ENCODE data around the gene AOPEP. TPM values are rescaled to one million over a fixed set of nuclear protein-coding genes. Genes with fewer than 3 reads are reported as not detected.
A peak's percentile ranks its signal among the peaks of the same experiment; 100 is the strongest.

Gene AOPEP
- total and polyA plus RNA-seq, 2 of the 13 experiments (the other 11 are each of a cell fraction or from before 2014, with no cell fraction given), result 22.2 to 41.6 TPM

GRCh38 chr9:94746541-94747370 lies 20.3 kb downstream of the AOPEP start (continued):
- TF ChIP-seq, protein P1, sequence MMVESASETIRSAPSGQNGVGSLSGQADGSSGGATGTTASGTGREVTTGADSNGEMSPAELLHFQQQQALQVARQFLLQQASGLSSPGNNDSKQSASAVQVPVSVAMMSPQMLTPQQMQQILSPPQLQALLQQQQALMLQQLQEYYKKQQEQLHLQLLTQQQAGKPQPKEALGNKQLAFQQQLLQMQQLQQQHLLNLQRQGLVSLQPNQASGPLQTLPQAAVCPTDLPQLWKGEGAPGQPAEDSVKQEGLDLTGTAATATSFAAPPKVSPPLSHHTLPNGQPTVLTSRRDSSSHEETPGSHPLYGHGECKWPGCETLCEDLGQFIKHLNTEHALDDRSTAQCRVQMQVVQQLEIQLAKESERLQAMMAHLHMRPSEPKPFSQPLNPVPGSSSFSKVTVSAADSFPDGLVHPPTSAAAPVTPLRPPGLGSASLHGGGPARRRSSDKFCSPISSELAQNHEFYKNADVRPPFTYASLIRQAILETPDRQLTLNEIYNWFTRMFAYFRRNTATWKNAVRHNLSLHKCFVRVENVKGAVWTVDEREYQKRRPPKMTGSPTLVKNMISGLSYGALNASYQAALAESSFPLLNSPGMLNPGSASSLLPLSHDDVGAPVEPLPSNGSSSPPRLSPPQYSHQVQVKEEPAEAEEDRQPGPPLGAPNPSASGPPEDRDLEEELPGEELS (CRISPR knock-in tag; IDR thresholded peaks at IDR 0.05), result peak; percentile 72
- TF ChIP-seq FOXP1 (IDR thresholded peaks at IDR 0.05) (no peak), FOXP1 (CRISPR knock-in tag; IDR thresholded peaks at IDR 0.05) (peak; percentile 57; the same call in 1 of the 2 replicates), SP5 (CRISPR knock-in tag; IDR thresholded peaks at IDR 0.05; ENCODE audit: borderline replicate concordance, low read depth) (peak; percentile 65; the same call in 1 of the 2 replicates), PHF8 (CRISPR knock-in tag; IDR thresholded peaks at IDR 0.05) (no peak), WIZ (CRISPR knock-in tag; IDR thresholded peaks at IDR 0.05) (no peak), TBL1XR1 (IDR thresholded peaks at IDR 0.05; ENCODE audit: borderline replicate concordance, low read length, partially characterized antibody) (no peak), NR3C1 (CRISPR knock-in tag; IDR thresholded peaks at IDR 0.05) (no peak), ZFP82 (CRISPR knock-in tag; IDR thresholded peaks at IDR 0.05; ENCODE audit: borderline replicate concordance) (0 out of 2 replicates have a peak, but pooled peaks have one; percentile 59), PITX1 (CRISPR knock-in tag; IDR thresholded peaks at IDR 0.05) (peak; percentile 67; the same call in 1 of the 2 replicates), ISL2 (CRISPR knock-in tag; IDR thresholded peaks at IDR 0.05) (peak; percentile 50; the same call in 1 of the 2 replicates), GFI1 (CRISPR knock-in tag; IDR thresholded peaks at IDR 0.05; ENCODE audit: borderline replicate concordance) (peak; percentile 73; the same call in 1 of the 2 replicates), NFKB2 (CRISPR knock-in tag; IDR thresholded peaks at IDR 0.05; ENCODE audit: borderline replicate concordance) (no peak), SATB2 (CRISPR knock-in tag; IDR thresholded peaks at IDR 0.05) (no peak), GATA4 (IDR thresholded peaks at IDR 0.05; ENCODE audit: borderline replicate concordance, low read depth) (peak; percentile 55; the same call in 1 of the 2 replicates), SAP130 (CRISPR knock-in tag; IDR thresholded peaks at IDR 0.05; ENCODE audit: low read depth) (peak; percentile 14; the same call in 1 of the 2 replicates), HDAC1 (CRISPR knock-in tag; IDR thresholded peaks at IDR 0.05) (peak; percentile 41), HHEX (CRISPR knock-in tag; IDR thresholded peaks at IDR 0.05) (peak; percentile 38; the same call in 1 of the 2 replicates), HNF4A (CRISPR knock-in tag; IDR thresholded peaks at IDR 0.05) (peak; percentile 38; the same call in 1 of the 2 replicates), HDAC2 (CRISPR knock-in tag; IDR thresholded peaks at IDR 0.05) (0 out of 2 replicates have a peak, but pooled peaks have one; percentile 17), FOXA1 (IDR thresholded peaks at IDR 0.05) (no peak), FOXA1 (CRISPR knock-in tag; IDR thresholded peaks at IDR 0.05) (peak; percentile 36), ZNF790 (CRISPR knock-in tag; IDR thresholded peaks at IDR 0.05; ENCODE audit: borderline replicate concordance) (no peak), FOXJ3 (CRISPR knock-in tag; IDR thresholded peaks at IDR 0.05; ENCODE audit: borderline replicate concordance) (0 out of 2 replicates have a peak, but pooled peaks have one; percentile 28)
- TF ChIP-seq, protein P2, sequence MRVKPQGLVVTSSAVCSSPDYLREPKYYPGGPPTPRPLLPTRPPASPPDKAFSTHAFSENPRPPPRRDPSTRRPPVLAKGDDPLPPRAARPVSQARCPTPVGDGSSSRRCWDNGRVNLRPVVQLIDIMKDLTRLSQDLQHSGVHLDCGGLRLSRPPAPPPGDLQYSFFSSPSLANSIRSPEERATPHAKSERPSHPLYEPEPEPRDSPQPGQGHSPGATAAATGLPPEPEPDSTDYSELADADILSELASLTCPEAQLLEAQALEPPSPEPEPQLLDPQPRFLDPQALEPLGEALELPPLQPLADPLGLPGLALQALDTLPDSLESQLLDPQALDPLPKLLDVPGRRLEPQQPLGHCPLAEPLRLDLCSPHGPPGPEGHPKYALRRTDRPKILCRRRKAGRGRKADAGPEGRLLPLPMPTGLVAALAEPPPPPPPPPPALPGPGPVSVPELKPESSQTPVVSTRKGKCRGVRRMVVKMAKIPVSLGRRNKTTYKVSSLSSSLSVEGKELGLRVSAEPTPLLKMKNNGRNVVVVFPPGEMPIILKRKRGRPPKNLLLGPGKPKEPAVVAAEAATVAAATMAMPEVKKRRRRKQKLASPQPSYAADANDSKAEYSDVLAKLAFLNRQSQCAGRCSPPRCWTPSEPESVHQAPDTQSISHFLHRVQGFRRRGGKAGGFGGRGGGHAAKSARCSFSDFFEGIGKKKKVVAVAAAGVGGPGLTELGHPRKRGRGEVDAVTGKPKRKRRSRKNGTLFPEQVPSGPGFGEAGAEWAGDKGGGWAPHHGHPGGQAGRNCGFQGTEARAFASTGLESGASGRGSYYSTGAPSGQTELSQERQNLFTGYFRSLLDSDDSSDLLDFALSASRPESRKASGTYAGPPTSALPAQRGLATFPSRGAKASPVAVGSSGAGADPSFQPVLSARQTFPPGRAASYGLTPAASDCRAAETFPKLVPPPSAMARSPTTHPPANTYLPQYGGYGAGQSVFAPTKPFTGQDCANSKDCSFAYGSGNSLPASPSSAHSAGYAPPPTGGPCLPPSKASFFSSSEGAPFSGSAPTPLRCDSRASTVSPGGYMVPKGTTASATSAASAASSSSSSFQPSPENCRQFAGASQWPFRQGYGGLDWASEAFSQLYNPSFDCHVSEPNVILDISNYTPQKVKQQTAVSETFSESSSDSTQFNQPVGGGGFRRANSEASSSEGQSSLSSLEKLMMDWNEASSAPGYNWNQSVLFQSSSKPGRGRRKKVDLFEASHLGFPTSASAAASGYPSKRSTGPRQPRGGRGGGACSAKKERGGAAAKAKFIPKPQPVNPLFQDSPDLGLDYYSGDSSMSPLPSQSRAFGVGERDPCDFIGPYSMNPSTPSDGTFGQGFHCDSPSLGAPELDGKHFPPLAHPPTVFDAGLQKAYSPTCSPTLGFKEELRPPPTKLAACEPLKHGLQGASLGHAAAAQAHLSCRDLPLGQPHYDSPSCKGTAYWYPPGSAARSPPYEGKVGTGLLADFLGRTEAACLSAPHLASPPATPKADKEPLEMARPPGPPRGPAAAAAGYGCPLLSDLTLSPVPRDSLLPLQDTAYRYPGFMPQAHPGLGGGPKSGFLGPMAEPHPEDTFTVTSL (CRISPR knock-in tag; IDR thresholded peaks at IDR 0.05; ENCODE audit: borderline replicate concordance), result peak; percentile 41; the same call in 1 of the 2 replicates
